Breast epithelium (tissue), 4 donors: ENCODE data around the gene ETFDH. TPM values are rescaled to one million over a fixed set of nuclear protein-coding genes. Genes with fewer than 3 reads are reported as not detected.
A peak's percentile ranks its signal among the peaks of the same experiment; 100 is the strongest.

Source experiments
- DNase-seq, 2 donors: peaks; one replicate each; pipeline ENCODE4 v3.0.0-alpha.2; 2019; ENCODE audit warnings: low spot score in 2 of 2
- H3K27ac ChIP-seq, 2 donors: fragments of 200-600 bp; sonication (generic) in 1 of 2; one replicate each; pipeline ENCODE4 v1.5.1; 2016 to 2019; ENCODE audit warnings: mild to moderate bottlenecking in 1 of 2
- H3K27me3 ChIP-seq, 2 donors: fragments of 200-600 bp; sonication (generic) in 1 of 2; one replicate each; pipeline versions ENCODE4 v1.5.1 to v1.6.0; 2017 to 2019; ENCODE audit warnings: control low read depth in 1 of 2, mild to moderate bottlenecking in 1 of 2
- H3K36me3 ChIP-seq: fragments of 200-600 bp; one replicate; pipeline ENCODE4 v1.5.1; 2019
- H3K4me1 ChIP-seq, 2 donors: fragments of 200-600 bp; sonication (generic); one replicate each; pipeline ENCODE4 v1.5.1; 2016 to 2019; ENCODE audit warnings: control low read depth in 1 of 2
- H3K4me3 ChIP-seq, 3 donors: fragments of 200-600 bp; sonication (generic); 1 replicate in 2 of 3; 2 replicates in 1 of 3; pipeline ENCODE4 v1.5.1; 2016 to 2019; ENCODE audit warnings: mild to moderate bottlenecking in 3 of 3, moderate library complexity in 2 of 3
- H3K9me3 ChIP-seq, 2 donors: fragments of 200-600 bp; sonication (generic) in 1 of 2; one replicate each; pipeline ENCODE4 v1.5.1; 2016 to 2019; ENCODE audit warnings: control low read depth in 1 of 2
- POLR2A ChIP-seq: fragments of 450-650 bp; IDR thresholded peaks from one replicate; pipeline ENCODE4 v1.6.1; 2016; ENCODE audit warnings: antibody characterized with exemption, mild to moderate bottlenecking, moderate library complexity
- POLR2AphosphoS5 ChIP-seq, 3 donors: sonication (generic); formaldehyde crosslinking; IDR thresholded peaks; one replicate each; pipeline ENCODE4 v1.6.1; 2017; ENCODE audit warnings: antibody characterized with exemption in 3 of 3
- intact Hi-C: fragments of 100-400 bp; cut with DNase I; formaldehyde crosslinking; loops from one replicate; pipeline ENCODE4 v1.15.1; 2023; ENCODE audit warnings: low total_unique reads
- total RNA-seq, 3 donors: library from RNA; depleted of rRNA; stranded (reverse); fragments of >200 nt; gene quantifications; one replicate each; pipeline ENCODE4 v1.1.0, GENCODE V29; 2016
- TF ChIP-seq, protein P1 (sequence below), 3 donors: fragments of 450-650 bp; IDR thresholded peaks; one replicate each; pipeline ENCODE4 v1.5.1; 2016 to 2017; ENCODE audit warnings: antibody characterized with exemption in 3 of 3, mild to moderate bottlenecking in 3 of 3, moderate library complexity in 3 of 3

Gene ETFDH
- total RNA-seq, 3 donors from 2014 or later: 36.2 to 40.6 (median 39.7) TPM

DNA sequence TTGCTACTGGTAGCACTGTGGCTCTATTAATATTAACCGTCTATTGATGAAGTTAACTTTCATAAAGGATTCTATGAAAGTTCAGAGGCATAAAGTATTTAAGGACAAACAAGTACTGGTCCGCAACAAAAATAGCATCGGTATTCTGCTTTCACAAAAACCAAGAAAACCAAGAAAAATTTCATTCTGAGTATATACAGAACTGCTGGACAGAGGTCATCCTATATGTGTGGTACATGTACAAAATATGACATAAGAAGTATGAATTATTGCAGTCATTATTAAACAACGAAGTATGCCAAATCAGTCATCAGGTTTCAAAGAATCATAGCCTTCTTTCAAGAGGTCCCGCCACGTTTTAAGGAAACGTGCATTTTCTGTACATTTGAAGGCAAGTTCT, 2.8 kb upstream of the ETFDH start:
- TF ChIP-seq POLR2AphosphoS5 (IDR thresholded peaks at IDR 0.05) (no peak), POLR2A (no peak)
- TF ChIP-seq, protein P1, sequence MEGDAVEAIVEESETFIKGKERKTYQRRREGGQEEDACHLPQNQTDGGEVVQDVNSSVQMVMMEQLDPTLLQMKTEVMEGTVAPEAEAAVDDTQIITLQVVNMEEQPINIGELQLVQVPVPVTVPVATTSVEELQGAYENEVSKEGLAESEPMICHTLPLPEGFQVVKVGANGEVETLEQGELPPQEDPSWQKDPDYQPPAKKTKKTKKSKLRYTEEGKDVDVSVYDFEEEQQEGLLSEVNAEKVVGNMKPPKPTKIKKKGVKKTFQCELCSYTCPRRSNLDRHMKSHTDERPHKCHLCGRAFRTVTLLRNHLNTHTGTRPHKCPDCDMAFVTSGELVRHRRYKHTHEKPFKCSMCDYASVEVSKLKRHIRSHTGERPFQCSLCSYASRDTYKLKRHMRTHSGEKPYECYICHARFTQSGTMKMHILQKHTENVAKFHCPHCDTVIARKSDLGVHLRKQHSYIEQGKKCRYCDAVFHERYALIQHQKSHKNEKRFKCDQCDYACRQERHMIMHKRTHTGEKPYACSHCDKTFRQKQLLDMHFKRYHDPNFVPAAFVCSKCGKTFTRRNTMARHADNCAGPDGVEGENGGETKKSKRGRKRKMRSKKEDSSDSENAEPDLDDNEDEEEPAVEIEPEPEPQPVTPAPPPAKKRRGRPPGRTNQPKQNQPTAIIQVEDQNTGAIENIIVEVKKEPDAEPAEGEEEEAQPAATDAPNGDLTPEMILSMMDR (IDR thresholded peaks at IDR 0.05): no peak
- no peak for DNase-seq
- Histone ChIP-seq H3K27ac (no peak overlapping the region), H3K27me3 (no peaks in the 10 kb centered on the region), H3K36me3 (no peaks in the 10 kb centered on the region), H3K9me3 (no peaks in the 10 kb centered on the region), H3K4me1 (peaks cover 3 to 4% of the 10 kb centered on the region in 2 donors), H3K4me3 (no peak overlapping the region)
- intact Hi-C loops: no loop called here

DNA sequence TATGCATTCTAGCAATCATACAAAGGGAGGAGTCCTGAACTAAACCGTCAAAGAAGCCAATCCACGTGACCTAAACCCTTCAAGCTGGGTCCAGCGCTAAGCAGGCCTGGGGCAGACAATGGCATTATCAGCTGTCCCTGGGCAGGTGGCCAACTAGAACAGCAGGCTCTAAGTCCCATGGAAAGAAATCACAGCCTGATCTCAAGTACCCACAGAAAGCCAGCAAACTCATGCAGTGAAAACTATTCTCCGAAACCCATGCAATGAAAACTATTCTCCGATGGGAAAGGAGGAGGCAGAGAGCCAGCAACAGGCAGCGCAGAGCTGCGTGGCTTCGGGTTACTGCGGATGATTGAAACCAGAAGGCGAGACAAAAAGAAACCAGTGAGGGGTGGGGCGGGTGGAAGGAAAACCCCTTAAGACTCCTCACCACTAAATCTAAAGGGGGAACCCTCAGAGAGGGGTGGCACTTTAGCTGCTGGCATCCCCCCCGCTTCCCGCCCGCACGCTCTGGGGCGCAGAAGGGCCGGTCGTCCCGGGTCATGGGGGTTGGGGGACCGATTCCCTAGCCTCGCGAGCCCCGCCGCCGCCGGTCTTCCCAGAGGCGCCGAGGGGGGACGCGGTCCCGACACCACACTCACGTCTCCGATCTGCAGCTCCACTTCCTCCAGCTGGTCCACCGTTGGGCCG, 976 bp upstream of the ETFDH start:
- peaks cover 3 to 4% of the 10 kb centered on the region in 2 donors for H3K4me1 ChIP-seq
- intact Hi-C loops: no loop called here
- peak overlapping the region; percentile 73 to 97 (median 87) for H3K4me3 ChIP-seq
- no peaks in the 10 kb centered on the region for H3K9me3 ChIP-seq
- TF ChIP-seq, protein P1 (IDR thresholded peaks at IDR 0.05): no peak
- TF ChIP-seq POLR2A: no peak
- TF ChIP-seq POLR2AphosphoS5 (IDR thresholded peaks at IDR 0.05): no peak
- peak in 1 of 2 donors; percentile 53 for DNase-seq
- H3K27ac ChIP-seq: peak overlapping the region; percentile 98 to 100
- H3K27me3 ChIP-seq: no peaks in the 10 kb centered on the region
- H3K36me3 ChIP-seq: no peaks in the 10 kb centered on the region

DNA sequence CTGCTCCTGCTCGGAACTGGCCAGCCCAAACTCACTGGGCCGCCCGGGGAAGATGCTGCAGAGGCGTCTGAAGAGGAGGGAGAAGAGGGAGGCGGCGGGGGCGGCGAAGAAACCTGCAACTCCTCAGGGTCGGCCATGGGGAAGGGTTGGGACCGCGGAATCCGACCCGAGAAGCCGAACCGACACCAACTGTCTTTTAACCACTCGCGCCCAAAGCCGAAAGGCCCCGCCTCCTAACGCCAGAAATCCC, 506 bp upstream of the ETFDH start, which contains the start of gene C4orf46:
TSS of gene C4orf46 (minus strand) at position 223 of the 250 bp plus-strand sequence. CDS start at position 137, 86 bp downstream.
- H3K9me3 ChIP-seq: no peaks in the 10 kb centered on the region
- H3K27ac ChIP-seq: peak within 1 kb of the TSS; percentile 98 to 100
- intact Hi-C loops: no loop called here
- no peak for TF ChIP-seq POLR2A
- H3K4me3 ChIP-seq: peak within 1 kb of the TSS; percentile 73 to 97 (median 87)
- no peaks in the 10 kb centered on the region for H3K27me3 ChIP-seq
- H3K4me1 ChIP-seq: peaks cover 3 to 4% of the 10 kb centered on the region in 2 donors
- DNase-seq: no peak
- no peaks in the 10 kb centered on the region for H3K36me3 ChIP-seq

DNA sequence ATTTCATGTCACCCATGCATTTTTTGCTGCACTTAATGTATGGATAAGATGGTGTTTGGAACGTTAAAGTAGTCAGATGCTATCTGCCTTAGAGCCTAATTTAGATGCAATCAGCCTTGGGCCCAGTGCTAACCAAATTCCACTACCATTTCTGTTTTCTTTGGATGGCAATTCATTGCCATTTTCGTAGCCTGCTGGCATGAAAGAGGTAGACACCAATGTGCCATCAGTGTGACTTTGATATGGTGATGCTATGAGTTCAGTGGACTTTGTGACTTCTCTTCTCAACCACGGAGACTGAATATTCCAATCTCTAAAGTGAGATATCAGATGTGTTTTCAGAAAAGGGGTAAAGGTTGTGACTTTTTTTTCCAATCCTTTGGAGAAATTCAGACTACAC, 1.5 kb downstream of the ETFDH start:
- Histone ChIP-seq H3K9me3 (no peaks in the 10 kb centered on the region), H3K4me3 (no peak overlapping the region), H3K4me1 (peaks cover 3 to 4% of the 10 kb centered on the region in 2 donors), H3K27ac (no peak overlapping the region), H3K36me3 (no peaks in the 10 kb centered on the region), H3K27me3 (no peaks in the 10 kb centered on the region)
- intact Hi-C loops: no loop called here
- DNase-seq: no peak
- TF ChIP-seq POLR2A (no peak), POLR2AphosphoS5 (IDR thresholded peaks at IDR 0.05) (no peak)
- TF ChIP-seq, protein P1 (IDR thresholded peaks at IDR 0.05): no peak

DNA sequence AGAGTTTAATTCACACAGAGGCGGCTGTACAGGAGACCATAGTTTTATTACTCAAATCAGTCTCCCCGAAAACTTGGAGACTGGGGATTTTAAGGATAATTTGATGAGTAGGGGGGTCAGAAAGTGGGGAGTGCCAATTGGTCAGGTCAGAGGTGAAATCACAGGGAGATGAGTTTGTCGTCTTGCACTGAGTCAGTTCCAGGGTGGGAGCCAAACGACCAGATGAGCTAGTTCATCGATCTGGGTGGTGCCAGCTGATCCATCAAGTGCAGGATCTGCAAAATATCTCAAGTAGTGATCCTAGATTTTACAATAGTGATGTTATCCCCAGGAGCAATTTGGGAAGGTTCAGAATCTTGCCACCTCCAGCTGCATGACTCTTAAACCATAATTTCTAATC, 4.0 kb downstream of the ETFDH start:
- Histone ChIP-seq H3K27ac (no peak overlapping the region), H3K4me1 (no peaks in the 10 kb centered on the region), H3K36me3 (no peaks in the 10 kb centered on the region), H3K9me3 (no peaks in the 10 kb centered on the region), H3K4me3 (no peak overlapping the region), H3K27me3 (no peaks in the 10 kb centered on the region)
- no peak for DNase-seq
- intact Hi-C loops: no loop called here
- TF ChIP-seq, protein P1 (IDR thresholded peaks at IDR 0.05): no peak
- TF ChIP-seq POLR2A: no peak
- TF ChIP-seq POLR2AphosphoS5 (IDR thresholded peaks at IDR 0.05): no peak

DNA sequence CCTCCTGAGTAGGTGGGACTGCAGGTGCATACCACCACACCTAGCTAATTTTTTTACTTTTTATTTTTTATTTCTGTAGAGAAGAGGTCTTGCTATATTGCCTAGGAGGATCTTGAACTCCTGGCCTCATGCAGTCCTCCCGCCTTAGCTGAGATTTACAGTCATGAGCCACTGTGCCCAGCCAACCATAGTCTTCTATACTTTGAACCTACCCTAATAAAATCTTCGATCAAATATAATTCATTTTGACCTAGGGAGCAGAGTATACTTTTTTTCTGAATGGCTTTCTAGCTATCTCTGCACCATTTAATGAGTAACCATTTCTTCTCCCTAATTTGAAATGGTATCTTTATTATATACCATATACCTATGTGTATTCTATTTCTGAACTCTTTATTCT, 6.7 kb downstream of the ETFDH start:
- intact Hi-C loops: no loop called here
- no peak for DNase-seq
- TF ChIP-seq, protein P1 (IDR thresholded peaks at IDR 0.05): no peak
- TF ChIP-seq POLR2A: no peak
- TF ChIP-seq POLR2AphosphoS5 (IDR thresholded peaks at IDR 0.05): no peak
- Histone ChIP-seq H3K4me3 (no peak overlapping the region), H3K36me3 (no peaks in the 10 kb centered on the region), H3K9me3 (no peaks in the 10 kb centered on the region), H3K27me3 (no peaks in the 10 kb centered on the region), H3K27ac (no peak overlapping the region), H3K4me1 (no peaks in the 10 kb centered on the region)
